Measurements from ENCODE around the gene SERPINB1.

DNA sequence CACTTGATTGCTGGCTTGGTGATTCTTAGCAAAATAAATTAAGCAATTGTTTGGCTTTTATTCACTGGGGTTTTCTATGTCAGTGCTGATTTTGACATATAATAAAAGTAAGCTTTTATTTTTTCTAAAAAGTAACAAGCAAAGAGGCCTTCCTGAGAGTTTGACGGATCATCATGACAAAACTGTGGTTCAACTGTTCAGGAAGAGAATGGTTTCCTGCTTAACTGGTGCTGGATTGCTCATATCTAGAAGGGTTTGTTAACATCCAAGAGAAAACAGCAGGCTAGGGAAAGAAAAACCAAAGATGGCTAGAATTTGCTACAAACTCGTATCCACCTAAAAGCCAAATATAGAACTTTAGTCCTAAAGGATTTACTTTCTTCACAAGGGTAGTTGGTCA lies 21.2 kb downstream of the SERPINB1 start:
- TF ChIP-seq FOXP2 (optimal IDR thresholded peaks at IDR 0.05; ENCODE audit: control extremely low read depth, extremely low read length, insufficient read depth) (no peak), POLR2AphosphoS5 (IDR thresholded peaks at IDR 0.05; ENCODE audit: borderline replicate concordance, low read depth, low read length) (no peak), EZH2 (IDR thresholded peaks at IDR 0.05) (no peak)
